Measurements from ENCODE around the gene SCGB3A2. TPM values are rescaled to one million over a fixed set of nuclear protein-coding genes. Genes with fewer than 3 reads are reported as not detected.

Gene SCGB3A2
- total and polyA plus RNA-seq, 2 of the 8 experiments (the other 6 are each of a cell fraction or from before 2014, with no cell fraction given) = 47.1 to 63.6 TPM

DNA sequence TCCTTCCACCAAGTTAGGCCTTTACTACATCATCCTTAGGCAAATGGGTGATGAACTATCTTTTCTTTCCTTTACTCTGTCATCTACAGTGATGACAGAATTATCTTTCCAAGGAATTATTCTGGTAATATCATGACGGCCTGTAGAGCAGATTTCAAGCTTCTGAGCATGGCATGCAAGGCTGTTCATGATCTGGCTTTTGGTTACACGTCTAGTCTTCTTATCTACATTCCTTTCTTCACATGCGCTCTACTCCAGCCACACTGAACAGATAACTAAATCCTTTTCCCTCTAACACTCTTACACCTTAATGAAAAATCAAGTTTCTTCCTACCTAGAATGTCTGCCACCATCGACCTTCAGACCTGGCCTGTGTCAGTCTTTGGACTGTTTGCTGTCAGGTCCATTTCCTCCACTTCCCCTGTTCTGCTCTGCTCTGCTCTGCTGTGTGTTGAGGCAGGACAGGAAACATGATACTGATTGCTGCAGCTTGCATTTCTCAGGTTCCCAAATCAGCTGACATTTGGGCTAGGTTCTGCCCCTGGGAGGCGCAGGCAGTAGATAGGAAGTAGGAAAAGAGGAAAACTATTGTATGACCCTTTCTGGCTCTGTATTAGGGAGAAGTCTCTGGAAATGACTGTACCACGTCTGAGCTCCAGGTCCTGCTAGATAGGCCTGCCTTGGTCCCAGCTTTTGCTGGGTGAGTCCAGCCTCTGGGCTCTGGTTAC, 4.2 kb downstream of the SCGB3A2 start (continued):
- TF ChIP-seq, protein P1, sequence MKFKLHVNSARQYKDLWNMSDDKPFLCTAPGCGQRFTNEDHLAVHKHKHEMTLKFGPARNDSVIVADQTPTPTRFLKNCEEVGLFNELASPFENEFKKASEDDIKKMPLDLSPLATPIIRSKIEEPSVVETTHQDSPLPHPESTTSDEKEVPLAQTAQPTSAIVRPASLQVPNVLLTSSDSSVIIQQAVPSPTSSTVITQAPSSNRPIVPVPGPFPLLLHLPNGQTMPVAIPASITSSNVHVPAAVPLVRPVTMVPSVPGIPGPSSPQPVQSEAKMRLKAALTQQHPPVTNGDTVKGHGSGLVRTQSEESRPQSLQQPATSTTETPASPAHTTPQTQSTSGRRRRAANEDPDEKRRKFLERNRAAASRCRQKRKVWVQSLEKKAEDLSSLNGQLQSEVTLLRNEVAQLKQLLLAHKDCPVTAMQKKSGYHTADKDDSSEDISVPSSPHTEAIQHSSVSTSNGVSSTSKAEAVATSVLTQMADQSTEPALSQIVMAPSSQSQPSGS (IDR thresholded peaks at IDR 0.05; ENCODE audit: low read length) = no peak
- no peak for TF ChIP-seq RFX5 (IDR thresholded peaks at IDR 0.05; ENCODE audit: borderline replicate concordance, low read depth, low read length)
- no peak for TF ChIP-seq POU5F1 (IDR thresholded peaks at IDR 0.05; ENCODE audit: low read depth, low read length)
- no peak for TF ChIP-seq BRCA1 (IDR thresholded peaks at IDR 0.05; ENCODE audit: low read depth, low read length)
- no peak for TF ChIP-seq ZNF274 (IDR thresholded peaks at IDR 0.05; ENCODE audit: borderline replicate concordance, extremely low read depth, low read length)
- no peak for TF ChIP-seq JUND (IDR thresholded peaks at IDR 0.05; ENCODE audit: low read length)
- no peak for TF ChIP-seq EGR1 (IDR thresholded peaks at IDR 0.05; ENCODE audit: borderline replicate concordance, low read depth, low read length)
- no peak for TF ChIP-seq JUN (IDR thresholded peaks at IDR 0.05; ENCODE audit: low read depth, low read length)
